ENCODE measurements around the gene UACA. TPM values are rescaled to one million over a fixed set of nuclear protein-coding genes. Genes with fewer than 3 reads are reported as not detected.

UACA gene
- total RNA-seq, 1 donor from 2014 or later = 18.2 TPM

DNA sequence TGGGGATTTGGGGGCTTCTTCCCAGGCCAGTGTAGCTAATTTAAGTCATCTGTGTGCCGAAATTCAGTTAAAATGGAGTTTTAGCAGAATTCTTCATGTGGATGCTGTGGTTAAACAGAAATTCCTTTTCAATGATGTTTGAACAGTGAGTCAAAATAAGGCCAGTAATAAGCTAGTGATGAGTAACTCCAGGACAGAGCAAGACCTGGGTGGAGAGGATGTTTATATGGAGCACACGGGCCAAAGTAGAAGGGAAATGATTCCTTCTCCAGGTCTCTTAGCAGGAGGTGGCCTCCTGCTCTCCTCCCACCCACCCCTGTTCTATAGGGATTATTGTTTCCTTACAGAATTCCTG, 31.9 kb upstream of the UACA start:
- DNase-seq (ENCODE audit: low read depth) = peak; percentile 90
- TF ChIP-seq, protein P1, sequence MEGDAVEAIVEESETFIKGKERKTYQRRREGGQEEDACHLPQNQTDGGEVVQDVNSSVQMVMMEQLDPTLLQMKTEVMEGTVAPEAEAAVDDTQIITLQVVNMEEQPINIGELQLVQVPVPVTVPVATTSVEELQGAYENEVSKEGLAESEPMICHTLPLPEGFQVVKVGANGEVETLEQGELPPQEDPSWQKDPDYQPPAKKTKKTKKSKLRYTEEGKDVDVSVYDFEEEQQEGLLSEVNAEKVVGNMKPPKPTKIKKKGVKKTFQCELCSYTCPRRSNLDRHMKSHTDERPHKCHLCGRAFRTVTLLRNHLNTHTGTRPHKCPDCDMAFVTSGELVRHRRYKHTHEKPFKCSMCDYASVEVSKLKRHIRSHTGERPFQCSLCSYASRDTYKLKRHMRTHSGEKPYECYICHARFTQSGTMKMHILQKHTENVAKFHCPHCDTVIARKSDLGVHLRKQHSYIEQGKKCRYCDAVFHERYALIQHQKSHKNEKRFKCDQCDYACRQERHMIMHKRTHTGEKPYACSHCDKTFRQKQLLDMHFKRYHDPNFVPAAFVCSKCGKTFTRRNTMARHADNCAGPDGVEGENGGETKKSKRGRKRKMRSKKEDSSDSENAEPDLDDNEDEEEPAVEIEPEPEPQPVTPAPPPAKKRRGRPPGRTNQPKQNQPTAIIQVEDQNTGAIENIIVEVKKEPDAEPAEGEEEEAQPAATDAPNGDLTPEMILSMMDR (IDR thresholded peaks at IDR 0.05; ENCODE audit: insufficient read depth, low read length, severe bottlenecking) = no peak
- no peaks in the 10 kb centered on the region for H3K27me3 ChIP-seq (ENCODE audit: control insufficient read depth, insufficient read depth, low read length)
- no peaks in the 10 kb centered on the region for H3K36me3 ChIP-seq (ENCODE audit: control insufficient read depth, insufficient read depth, low read length)
- H3K4me3 ChIP-seq (ENCODE audit: low read depth, low read length) = no peak overlapping the region
- peak; percentile 36 for FAIRE-seq

DNA sequence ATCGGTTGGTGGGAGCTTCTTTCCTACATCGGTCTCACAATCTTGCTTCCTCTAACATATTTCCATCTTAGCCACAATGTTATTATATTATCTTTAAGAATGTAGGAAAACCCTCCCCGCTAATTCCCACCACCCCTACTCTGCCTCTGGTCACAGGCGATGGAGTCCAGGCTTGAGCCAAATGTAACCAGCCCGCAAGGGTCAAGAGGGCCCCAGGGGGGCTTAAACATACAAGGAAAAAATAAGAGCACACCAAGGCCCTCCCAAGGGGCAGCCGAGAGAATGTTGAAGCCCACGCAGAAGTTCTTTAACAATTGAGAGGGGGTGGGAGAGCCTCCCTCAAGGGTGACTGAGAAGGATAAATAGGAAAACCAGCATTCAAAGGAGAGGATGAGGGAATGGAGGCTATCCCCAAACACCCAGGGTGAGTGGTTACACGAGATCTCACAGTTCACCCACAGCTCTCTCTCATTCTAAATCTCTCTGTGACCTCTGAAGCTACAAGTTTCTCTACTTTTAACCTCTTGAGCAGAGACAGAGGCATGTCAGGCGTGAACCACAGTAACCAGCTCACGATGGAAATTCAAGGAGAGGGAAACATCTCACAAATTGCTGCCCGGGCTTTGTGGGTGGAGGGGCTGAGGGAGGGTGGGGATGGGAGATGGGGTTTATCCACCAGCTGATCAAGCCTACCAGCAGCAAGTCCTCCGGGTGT, 31.4 kb upstream of the UACA start:
- DNase-seq (ENCODE audit: low read depth) (no peak), FAIRE-seq (no peak)
- Histone ChIP-seq H3K27me3 (ENCODE audit: control insufficient read depth, insufficient read depth, low read length) (no peaks in the 10 kb centered on the region), H3K36me3 (ENCODE audit: control insufficient read depth, insufficient read depth, low read length) (no peaks in the 10 kb centered on the region), H3K4me3 (ENCODE audit: low read depth, low read length) (no peak overlapping the region)
- TF ChIP-seq, protein P1 (IDR thresholded peaks at IDR 0.05; ENCODE audit: insufficient read depth, low read length, severe bottlenecking) = no peak

DNA sequence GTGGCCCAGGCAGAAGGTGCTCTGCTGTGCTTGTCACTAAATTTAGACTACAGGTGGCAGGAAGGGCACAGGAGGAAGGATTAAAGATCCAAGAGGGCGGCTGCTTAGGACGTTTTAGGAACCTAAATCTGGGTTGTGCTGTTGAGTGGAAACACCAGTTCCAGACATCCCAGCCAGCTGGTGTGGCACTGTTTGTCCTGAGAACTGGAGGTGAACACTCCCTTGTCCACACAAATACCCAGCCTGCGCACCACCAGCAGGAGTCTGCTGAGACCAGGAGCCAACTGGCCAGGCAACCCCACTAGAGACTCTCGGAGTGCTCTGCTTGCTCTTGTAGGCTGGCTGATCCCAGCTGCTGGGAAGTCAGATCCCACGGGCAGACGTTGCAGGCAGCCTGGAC, 30.3 kb upstream of the UACA start:
- FAIRE-seq (no peak), DNase-seq (ENCODE audit: low read depth) (no peak)
- Histone ChIP-seq H3K36me3 (ENCODE audit: control insufficient read depth, insufficient read depth, low read length) (no peaks in the 10 kb centered on the region), H3K27me3 (ENCODE audit: control insufficient read depth, insufficient read depth, low read length) (no peaks in the 10 kb centered on the region), H3K4me3 (ENCODE audit: low read depth, low read length) (no peak overlapping the region)
- TF ChIP-seq, protein P1 (IDR thresholded peaks at IDR 0.05; ENCODE audit: insufficient read depth, low read length, severe bottlenecking) = no peak

DNA sequence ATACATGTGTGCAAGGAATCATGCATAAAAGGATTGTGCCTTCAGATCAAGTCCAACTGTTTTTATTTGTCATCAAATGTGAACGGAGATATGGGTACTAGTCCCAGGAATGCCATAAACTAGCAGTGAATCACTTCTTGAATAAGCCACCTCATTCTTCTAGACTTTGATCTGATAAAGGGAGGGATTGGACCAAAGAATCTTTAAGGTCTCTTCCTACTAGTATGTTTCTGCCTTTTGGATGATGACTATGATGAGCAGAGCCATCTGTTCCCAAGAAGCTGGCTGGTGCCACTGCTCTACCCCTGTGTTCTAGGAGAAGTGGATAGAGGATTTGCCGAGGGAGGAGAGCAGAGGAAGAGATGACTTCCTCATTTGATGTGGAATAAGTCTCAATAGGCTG, 28.8 kb upstream of the UACA start:
- FAIRE-seq (no peak), DNase-seq (ENCODE audit: low read depth) (peak; percentile 46)
- H3K27me3 ChIP-seq (ENCODE audit: control insufficient read depth, insufficient read depth, low read length) = no peaks in the 10 kb centered on the region
- no peaks in the 10 kb centered on the region for H3K36me3 ChIP-seq (ENCODE audit: control insufficient read depth, insufficient read depth, low read length)
- H3K4me3 ChIP-seq (ENCODE audit: low read depth, low read length) = no peak overlapping the region
- TF ChIP-seq, protein P1 (IDR thresholded peaks at IDR 0.05; ENCODE audit: insufficient read depth, low read length, severe bottlenecking) = no peak

DNA sequence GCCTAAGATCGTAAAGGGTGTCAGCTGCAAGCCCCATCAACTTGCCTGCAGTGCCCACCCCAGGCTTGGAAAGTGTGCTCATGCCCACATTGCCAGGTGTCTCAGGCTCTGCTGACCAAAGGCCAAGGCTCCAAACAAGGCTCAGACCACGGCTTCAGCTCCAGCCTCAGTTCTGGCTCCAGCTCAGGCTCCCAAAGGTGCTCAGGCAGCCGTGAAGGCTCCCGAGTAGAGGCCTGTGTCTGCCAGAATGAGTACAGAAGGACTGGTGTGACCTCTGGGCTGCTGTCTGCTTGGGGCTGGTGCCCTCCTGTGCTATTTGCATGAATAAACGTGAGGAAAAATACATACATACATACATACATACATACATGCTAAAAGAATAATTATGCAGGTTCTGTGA, 27.9 kb upstream of the UACA start:
- FAIRE-seq = no peak
- TF ChIP-seq, protein P1 (IDR thresholded peaks at IDR 0.05; ENCODE audit: insufficient read depth, low read length, severe bottlenecking) = no peak

DNA sequence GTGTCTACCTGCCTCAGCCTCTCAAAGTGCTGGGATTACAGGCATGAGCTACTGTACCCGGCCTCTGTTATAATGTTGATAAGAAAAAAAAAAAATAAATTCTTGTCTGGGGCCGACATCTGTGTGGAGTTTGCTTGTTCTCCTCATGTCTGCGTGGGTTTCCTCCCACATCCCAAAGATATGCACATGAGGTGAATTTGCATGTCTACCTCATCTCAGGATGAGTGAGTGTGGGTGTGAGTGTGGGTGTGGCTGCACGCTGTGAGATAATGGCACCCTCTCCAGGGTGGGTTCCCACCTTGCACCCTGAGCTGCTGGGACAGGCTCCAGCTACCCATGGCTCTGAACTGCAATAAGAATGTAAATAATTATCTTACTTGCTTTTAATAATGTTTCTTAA, 25.9 kb upstream of the UACA start:
- no peak overlapping the region for H3K4me3 ChIP-seq (ENCODE audit: low read depth, low read length)
- no peaks in the 10 kb centered on the region for H3K36me3 ChIP-seq (ENCODE audit: control insufficient read depth, insufficient read depth, low read length)
- no peak for FAIRE-seq
- no peaks in the 10 kb centered on the region for H3K27me3 ChIP-seq (ENCODE audit: control insufficient read depth, insufficient read depth, low read length)
- TF ChIP-seq, protein P1 (IDR thresholded peaks at IDR 0.05; ENCODE audit: insufficient read depth, low read length, severe bottlenecking) = no peak
- DNase-seq (ENCODE audit: low read depth) = no peak

More for the DNA sequence above, 27.9 kb upstream of the UACA start:
- no peak for DNase-seq (ENCODE audit: low read depth)
- Histone ChIP-seq H3K27me3 (ENCODE audit: control insufficient read depth, insufficient read depth, low read length) (no peaks in the 10 kb centered on the region), H3K36me3 (ENCODE audit: control insufficient read depth, insufficient read depth, low read length) (no peaks in the 10 kb centered on the region), H3K4me3 (ENCODE audit: low read depth, low read length) (no peak overlapping the region)

Data from bronchial epithelial cell (primary cell).